NCI-H510A (cell line): ENCODE measurements around the gene MAMSTR.
"Not testable (repeated sequence)": the region's sequence is repeated elsewhere in the genome, so short reads cannot be mapped to it uniquely, and the experiment has no call there.

Experiments
- DNase-seq: peaks from one replicate; lab custom pipeline; 2025; lab: John Stamatoyannopoulos, UW

The MAMSTR gene

DNA sequence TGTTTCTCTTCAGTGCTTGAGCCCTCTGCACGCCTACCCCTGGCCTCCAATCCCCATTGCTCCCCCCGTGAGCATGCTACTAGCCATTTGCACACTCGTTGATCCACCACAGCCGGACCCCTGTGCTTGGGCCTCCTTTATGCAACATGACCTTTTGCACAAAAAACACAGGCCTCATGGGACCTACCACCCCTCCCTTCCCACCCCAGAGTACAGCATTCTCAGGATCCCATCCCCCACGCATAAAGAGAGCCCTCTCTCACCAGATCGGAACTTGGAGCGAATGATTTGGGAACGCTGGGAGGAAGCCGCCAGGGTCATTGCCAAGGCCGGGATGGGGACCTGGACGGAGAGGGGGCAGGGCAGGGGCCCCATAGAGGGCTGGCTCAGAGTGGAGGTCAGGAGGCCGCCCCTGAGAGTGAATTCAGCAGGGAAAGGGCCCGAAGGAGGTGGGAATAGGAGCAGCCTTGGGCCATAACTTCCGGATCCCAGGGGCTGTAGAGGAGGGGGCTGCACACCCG is 754 bp downstream of the MAMSTR start:
- DNase-seq = no peak

GRCh38 chr19:48718106-48718505 is 1.4 kb downstream of the MAMSTR start:
- not testable (repeated sequence) for DNase-seq

DNA sequence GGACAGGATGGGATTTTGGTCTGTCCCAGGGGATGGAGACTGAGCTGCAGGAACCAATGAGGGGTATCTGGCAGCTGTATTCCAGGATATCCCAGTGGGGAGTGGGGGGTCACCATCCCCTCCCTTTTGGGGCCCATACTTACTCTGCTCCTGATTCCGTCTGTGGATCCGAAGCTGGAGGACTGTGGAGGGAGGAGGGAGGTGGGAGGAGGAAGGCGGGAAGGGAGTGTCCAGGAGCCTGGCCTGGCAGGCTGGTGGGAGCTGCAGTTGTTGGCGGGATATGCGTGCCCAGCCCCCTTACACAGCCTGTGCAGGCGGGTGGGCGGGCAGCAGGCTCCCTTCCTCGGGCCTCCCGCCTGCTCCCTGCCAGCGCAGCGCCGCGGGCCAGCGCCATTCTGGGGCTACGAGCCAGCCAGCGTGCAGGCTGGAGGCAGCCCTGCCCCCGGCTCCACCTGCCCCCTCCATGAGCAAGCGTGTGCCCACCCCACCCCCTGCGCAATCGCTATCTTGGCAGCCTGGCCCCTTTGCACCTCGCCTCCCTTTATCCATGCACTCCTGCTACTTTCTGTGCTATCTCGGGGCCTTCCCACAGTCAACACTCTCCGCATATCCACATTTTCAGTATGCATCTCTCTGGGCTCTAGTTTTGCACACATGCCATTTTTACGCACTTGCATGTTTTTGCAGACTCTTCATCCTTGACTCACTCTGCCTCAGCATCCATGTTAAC is 2.8 kb downstream of the MAMSTR start:
- peak; percentile 50 for DNase-seq

GRCh38 chr19:48715681-48716171 is 3.8 kb downstream of the MAMSTR start:
- no peak for DNase-seq

DNA sequence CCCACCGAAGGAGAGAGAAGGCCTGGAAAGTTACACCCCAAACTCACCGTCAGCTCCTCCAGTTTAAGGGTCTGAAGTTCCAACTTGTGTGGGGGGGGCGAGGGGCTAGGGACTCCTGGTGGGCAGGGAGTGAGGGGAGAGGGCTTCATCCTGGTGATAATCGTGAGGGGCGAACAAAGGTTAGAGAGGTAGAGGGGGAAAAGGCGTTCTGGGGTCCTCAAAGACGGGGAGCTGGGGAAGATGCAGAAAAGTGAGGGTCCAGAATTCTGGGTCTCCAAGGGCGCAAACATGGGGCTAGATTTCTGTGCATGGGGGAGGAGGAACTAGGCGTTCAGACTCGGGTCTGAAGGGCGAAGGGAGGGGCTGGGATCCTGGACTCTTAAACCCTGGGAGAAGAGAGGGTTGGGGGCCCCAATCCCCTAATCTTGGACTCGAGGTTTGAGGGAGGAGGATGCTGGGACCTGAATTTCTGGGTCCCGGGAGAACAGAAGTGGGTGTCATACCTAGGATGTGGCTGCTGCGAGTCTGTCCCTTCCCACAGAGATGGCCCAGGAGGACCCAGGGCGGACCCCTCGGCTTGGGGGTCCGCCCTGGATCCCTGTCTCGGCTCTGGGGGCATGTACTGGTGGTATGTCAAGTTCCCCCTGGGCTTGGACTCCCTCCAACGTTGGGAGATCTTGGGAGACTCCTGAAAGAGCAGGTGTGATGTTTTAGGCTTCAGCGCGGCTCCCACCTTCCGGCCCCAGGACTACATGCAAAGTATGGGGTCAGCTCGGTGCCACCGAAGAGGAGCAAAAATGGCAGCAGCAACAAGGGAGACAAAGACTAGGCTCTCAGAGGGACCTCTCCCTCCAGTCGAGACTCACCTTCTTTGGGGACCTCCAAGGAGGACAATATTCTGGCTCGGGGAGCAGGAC is 4.5 kb downstream of the MAMSTR start:
- no peak for DNase-seq

GRCh38 chr19:48713864-48714755 is 5.4 kb downstream of the MAMSTR start:
- DNase-seq = peak; percentile 99

DNA sequence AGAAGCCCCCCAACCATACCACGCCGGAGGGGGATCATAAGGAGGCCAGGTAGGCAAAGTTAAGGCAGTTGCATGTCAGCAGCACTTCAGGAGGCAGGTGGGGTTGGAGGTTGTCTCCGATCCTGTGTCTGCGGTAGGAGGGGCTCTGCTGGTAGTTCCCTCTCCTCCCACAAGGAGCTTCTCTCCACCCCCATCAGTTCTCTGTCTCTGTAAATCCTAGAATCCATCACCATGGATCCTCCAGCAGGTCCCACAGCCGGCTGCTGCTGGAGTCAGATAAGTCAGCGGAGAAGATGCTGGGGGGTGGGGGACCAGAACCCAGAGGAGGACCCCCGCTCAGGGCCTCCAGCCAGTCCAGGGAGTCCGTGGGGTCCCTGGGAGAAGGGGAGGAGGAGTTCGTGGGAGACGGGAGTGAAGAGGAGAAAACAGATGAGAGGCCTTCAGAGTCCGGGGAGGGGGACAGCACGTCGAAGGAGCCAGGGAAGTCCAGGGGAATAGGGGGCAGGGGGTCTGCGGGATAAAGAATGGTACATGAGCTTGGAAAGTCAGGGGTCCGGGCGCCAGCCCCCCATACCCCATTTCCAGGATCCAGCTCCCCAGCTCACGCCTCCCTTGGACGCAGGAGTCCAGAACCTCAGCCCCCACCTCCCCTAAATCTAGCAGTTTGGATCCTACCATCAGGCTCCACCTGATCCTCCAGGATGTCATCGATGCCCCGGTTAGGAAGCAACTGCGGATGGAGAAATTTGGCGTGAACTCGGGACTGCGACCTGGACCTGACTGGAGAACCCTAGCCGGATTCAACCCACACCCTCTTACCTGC is 6.3 kb downstream of the MAMSTR start:
- peak; percentile 68 for DNase-seq

DNA sequence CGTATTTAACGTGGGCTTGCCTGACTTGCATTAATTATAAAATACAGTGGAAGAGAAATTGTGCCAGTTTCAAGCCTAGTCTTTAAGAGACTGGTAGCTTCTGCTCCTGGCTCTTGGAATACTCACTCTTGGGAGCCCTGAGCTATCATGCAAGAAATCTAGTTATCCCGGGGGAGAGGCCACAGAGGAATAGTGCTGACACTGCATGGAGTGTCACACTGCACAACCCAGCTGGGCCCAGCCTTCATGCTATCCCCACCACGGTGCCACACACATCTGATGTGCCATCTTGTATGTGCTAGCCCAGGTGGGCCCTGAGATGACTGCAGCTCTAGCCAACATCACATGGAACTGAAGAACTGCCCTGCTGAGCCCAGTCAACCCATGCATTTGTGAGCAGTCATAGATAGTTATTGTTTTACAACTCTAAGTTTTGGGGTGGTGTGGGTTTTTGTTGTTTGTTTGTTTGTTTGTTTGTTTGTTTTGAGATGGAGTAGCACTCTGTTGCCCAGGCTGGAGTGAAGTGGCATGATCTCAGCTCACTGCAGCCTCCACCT is 8.3 kb downstream of the MAMSTR start:
- no peak for DNase-seq

GRCh38 chr19:48708471-48708870 is 11.1 kb downstream of the MAMSTR start:
- no peak for DNase-seq

DNA sequence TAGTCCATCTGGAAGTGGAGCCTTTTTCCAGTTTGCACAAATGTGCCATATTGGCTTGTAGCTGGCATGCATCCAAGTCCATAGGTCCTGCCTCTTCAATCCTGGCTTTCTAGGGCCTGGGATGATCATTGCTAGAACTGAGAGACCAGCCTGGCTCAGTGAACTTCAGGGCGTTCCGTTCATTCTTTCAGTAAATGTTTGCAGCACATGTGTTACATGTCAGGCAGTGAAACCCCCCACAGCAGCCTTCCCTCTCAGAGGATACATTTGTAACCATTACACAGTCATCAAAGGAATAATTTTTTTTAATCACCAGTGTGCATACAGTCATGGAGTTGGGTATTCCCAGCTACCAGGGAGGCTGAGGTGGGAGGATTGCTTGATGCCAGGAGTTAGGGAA is 14.1 kb downstream of the MAMSTR start:
- DNase-seq = no peak

DNA sequence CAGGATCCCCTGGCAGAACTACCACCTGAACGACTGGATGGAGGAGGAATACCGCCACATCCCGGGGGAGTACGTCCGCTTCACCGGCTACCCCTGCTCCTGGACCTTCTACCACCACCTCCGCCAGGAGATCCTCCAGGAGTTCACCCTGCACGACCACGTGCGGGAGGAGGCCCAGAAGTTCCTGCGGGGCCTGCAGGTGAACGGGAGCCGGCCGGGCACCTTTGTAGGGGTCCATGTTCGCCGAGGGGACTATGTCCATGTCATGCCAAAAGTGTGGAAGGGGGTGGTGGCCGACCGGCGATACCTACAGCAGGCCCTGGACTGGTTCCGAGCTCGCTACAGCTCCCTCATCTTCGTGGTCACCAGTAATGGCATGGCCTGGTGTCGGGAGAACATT is 16.2 kb downstream of the MAMSTR start:
- no peak for DNase-seq

DNA sequence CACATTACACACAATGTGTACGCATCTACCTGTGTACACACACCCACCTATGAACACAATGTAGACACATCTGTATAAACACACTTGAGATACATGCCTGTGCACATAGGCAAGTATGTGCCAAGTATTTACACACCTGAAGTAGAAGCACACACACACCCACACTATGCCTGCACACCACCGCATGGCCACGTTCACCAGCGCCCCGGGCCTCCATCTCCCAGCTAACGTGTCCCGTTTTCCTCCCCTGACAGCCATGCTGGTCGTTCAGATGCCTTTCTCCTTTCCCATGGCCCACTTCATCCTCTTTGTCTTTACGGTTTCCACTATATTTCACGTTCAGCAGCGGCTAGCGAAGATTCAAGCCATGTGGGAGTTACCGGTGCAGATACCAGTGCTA is 16.8 kb downstream of the MAMSTR start:
- no peak for DNase-seq

GRCh38 chr19:48698046-48698445 is 21.5 kb downstream of the MAMSTR start:
- no peak for DNase-seq

DNA sequence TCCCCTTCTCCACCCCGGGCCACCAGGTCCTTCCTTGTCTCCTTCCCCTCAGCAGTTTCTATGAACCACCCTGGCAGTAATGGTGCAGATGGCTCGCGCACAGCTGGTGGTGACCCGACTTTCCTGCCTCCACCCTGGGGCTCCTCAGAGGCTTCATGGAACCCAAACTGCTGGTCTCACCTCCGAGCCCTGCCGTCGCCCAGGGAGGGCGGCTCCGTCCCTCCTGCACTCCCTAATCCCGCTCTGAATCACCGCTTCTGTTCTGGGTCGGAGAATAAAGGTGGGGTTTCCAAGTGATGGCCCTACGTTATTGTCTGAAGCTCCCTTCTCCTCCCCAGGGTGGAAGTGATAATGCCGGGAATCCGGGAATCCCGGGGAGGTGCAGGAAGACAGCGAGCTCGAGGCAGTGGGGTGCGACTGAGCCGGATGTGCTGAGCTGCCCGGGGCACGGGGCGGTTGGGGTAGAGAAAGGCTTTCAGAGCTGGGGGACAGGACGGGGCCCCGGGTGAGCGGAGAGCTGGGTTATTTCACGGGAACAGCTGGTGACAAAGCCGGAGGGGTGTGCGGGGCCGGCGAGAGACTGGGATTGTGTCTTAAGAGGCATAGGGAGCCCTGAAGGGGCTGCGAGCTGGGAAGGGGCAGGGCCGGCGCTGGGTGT is 23.0 kb downstream of the MAMSTR start:
- no peak for DNase-seq

- DNase-seq = peak; percentile 80
Measured at GRCh38 chr19:48695743-48696352, 23.7 kb downstream of the MAMSTR start, which contains the start of gene FUT2. Gene FUT2, plus strand, starts transcription at chr19:48695971. Its CDS starts 6,986 bp downstream, at chr19:48702957.

- DNase-seq = not testable (repeated sequence)
Measured at GRCh38 chr19:48693629-48694028, 25.9 kb downstream of the MAMSTR start.

DNA sequence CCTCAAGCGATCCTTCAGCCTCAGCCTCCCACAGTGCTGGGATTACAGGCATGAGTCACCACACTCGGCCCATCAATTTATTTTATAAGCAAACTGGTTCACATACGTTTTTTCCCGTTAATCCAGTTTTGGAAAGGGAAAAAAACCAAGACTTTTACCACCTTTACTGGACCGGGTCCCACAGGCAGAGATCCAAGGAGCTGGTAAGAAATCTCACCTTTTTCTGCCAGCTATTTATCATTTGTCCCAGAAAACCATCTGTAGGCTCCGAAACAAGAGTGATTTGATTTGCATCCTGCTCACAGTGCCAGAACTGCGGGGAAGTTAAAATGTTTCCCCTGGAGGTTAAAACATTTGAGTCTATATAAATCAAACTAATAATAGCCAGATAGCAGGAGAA is 30.1 kb downstream of the MAMSTR start:
- no peak for DNase-seq

DNA sequence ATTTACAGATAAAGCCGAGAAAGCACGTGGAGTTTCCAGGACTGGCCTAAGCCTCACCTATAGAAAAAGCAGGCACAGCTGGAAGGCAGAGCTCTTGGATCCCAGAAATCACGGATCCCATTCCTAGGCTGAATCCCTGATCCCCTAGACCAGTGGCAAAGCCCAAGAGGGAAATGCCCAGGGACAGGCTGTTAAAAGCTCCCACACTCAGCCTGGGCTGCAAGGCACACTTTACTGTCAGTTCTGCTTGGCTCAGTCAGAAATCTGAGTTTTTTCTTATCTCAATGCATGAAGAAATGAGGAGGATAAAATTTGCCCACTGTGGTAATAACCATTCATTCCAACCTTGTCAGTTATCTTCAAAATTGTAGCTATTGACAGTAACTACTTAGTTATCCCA is 31.7 kb downstream of the MAMSTR start:
- DNase-seq = no peak

GRCh38 chr19:48686637-48687036 is 32.9 kb downstream of the MAMSTR start:
- DNase-seq = not testable (repeated sequence)
